ENCODE measurements around the gene NMT1. TPM values are rescaled to one million over a fixed set of nuclear protein-coding genes. Genes with fewer than 3 reads are reported as not detected.

NMT1 gene
- total and polyA plus RNA-seq, 2 of the 13 experiments (the other 11 are each of a cell fraction or from before 2014, with no cell fraction given) = 75.7 to 142 TPM

- peak; percentile 60; the same call in 1 of the 2 replicates for TF ChIP-seq ZNF691 (CRISPR knock-in tag; IDR thresholded peaks at IDR 0.05; ENCODE audit: borderline replicate concordance, low read depth)
- peak; percentile 86 for TF ChIP-seq ZSCAN9 (CRISPR knock-in tag; IDR thresholded peaks at IDR 0.05; ENCODE audit: borderline replicate concordance)
- no peak for TF ChIP-seq ZNF674 (CRISPR knock-in tag; IDR thresholded peaks at IDR 0.05; ENCODE audit: low read depth)
- no peak for TF ChIP-seq TERF1 (CRISPR knock-in tag; IDR thresholded peaks at IDR 0.05)
- TF ChIP-seq ATF3 (CRISPR knock-in tag; IDR thresholded peaks at IDR 0.05) = 0 out of 2 replicates have a peak, but pooled peaks have one; percentile 56
- TF ChIP-seq KDM6A (CRISPR knock-in tag; IDR thresholded peaks at IDR 0.05; ENCODE audit: low read depth) = no peak
- no peak for TF ChIP-seq SCMH1 (CRISPR knock-in tag; IDR thresholded peaks at IDR 0.05; ENCODE audit: borderline replicate concordance)
- peak; percentile 53 to 56; a peak in 3 of 4 replicates for TF ChIP-seq MAFK (conservative IDR thresholded peaks at IDR 0.05 in 1 of 2, IDR thresholded peaks at IDR 0.05 in 1 of 2; ENCODE audit: low read length in 2 of 2)
- no peak for TF ChIP-seq ZNF670 (CRISPR knock-in tag; IDR thresholded peaks at IDR 0.05; ENCODE audit: borderline replicate concordance)
- no peak for TF ChIP-seq ZNF672 (CRISPR knock-in tag; IDR thresholded peaks at IDR 0.05)
- TF ChIP-seq RARA (CRISPR knock-in tag; IDR thresholded peaks at IDR 0.05) = peak; percentile 75
- TF ChIP-seq MLXIP (CRISPR knock-in tag; IDR thresholded peaks at IDR 0.05; ENCODE audit: borderline replicate concordance) = no peak
- no peak for TF ChIP-seq NCOA5 (CRISPR knock-in tag; IDR thresholded peaks at IDR 0.05)
- TF ChIP-seq NR2F6 (IDR thresholded peaks at IDR 0.05) = no peak
- peak; percentile 79 for TF ChIP-seq NR2F6 (CRISPR knock-in tag; IDR thresholded peaks at IDR 0.05)
- TF ChIP-seq FOXP1 (IDR thresholded peaks at IDR 0.05) = no peak
- TF ChIP-seq FOXP1 (CRISPR knock-in tag; IDR thresholded peaks at IDR 0.05) = peak; percentile 38; the same call in 1 of the 2 replicates
- peak; percentile 54; the same call in 1 of the 2 replicates for TF ChIP-seq SOX5 (CRISPR knock-in tag; IDR thresholded peaks at IDR 0.05; ENCODE audit: borderline replicate concordance)
- peak; percentile 76; the same call in 1 of the 2 replicates for TF ChIP-seq ZNF614 (CRISPR knock-in tag; IDR thresholded peaks at IDR 0.05; ENCODE audit: borderline replicate concordance)
- TF ChIP-seq ZNF709 (CRISPR knock-in tag; IDR thresholded peaks at IDR 0.05) = no peak
- TF ChIP-seq PAWR (CRISPR knock-in tag; IDR thresholded peaks at IDR 0.05; ENCODE audit: borderline replicate concordance) = 0 out of 2 replicates have a peak, but pooled peaks have one; percentile 54
- peak; percentile 79; the same call in 1 of the 2 replicates for TF ChIP-seq CEBPB (IDR thresholded peaks at IDR 0.05; ENCODE audit: borderline replicate concordance, low read depth, low read length)
- TF ChIP-seq PRDM10 (CRISPR knock-in tag; IDR thresholded peaks at IDR 0.05; ENCODE audit: low read depth) = peak; percentile 28; the same call in 1 of the 2 replicates
Observed at GRCh38 chr17:45129426-45129939, 68.4 kb downstream of the NMT1 start (continued).

All from HepG2 (cell line).